GM10248 (cell line): ENCODE measurements around the gene SEZ6L.

Experiments
- CTCF ChIA-PET: fragments of 300-600 bp; sonication (Branson Sonifier 250); formaldehyde crosslinking; extraction: SDS; loops from one replicate; lab custom pipeline; 2021; ENCODE audit warnings: antibody characterized with exemption; lab: Yijun Ruan, JAX
- POLR2A ChIA-PET: fragments of 350-650 bp; sonication (Branson Sonifier 250); formaldehyde crosslinking; extraction: SDS; loops from one replicate; lab custom pipeline; 2020; ENCODE audit warnings: antibody characterized with exemption; lab: Yijun Ruan, JAX
- DNase-seq: peaks from one replicate; pipeline ENCODE4 v3.0.0; 2012; ENCODE audit errors: extremely low spot score
- TF ChIP-seq, protein P1 (sequence below): IDR thresholded peaks from 2 replicates; pipeline ENCODE4 v1.5.1; 2012; ENCODE audit warnings: mild to moderate bottlenecking, low read depth; ENCODE audit errors: extremely low read depth, missing control alignments, control extremely low read depth

The SEZ6L gene

GRCh38 chr22:26205494-26205893 is 36.2 kb downstream of the SEZ6L start:
- TF ChIP-seq, protein P1, sequence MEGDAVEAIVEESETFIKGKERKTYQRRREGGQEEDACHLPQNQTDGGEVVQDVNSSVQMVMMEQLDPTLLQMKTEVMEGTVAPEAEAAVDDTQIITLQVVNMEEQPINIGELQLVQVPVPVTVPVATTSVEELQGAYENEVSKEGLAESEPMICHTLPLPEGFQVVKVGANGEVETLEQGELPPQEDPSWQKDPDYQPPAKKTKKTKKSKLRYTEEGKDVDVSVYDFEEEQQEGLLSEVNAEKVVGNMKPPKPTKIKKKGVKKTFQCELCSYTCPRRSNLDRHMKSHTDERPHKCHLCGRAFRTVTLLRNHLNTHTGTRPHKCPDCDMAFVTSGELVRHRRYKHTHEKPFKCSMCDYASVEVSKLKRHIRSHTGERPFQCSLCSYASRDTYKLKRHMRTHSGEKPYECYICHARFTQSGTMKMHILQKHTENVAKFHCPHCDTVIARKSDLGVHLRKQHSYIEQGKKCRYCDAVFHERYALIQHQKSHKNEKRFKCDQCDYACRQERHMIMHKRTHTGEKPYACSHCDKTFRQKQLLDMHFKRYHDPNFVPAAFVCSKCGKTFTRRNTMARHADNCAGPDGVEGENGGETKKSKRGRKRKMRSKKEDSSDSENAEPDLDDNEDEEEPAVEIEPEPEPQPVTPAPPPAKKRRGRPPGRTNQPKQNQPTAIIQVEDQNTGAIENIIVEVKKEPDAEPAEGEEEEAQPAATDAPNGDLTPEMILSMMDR, result no peak
- DNase-seq, result no peak
- CTCF ChIA-PET, result interaction anchor here (1.9 kb wide), 1 partner anchor 16 kb away, joined by 4 read pairs; no protein-coding TSS in a partner anchor
- POLR2A ChIA-PET, result no interaction called here

GRCh38 chr22:26210334-26210733 is 41.1 kb downstream of the SEZ6L start:
- CTCF ChIA-PET, result no interaction called here
- no peak for DNase-seq
- POLR2A ChIA-PET, result no interaction called here
- TF ChIP-seq, protein P1, result no peak

- TF ChIP-seq, protein P1, result no peak
- CTCF ChIA-PET, result interaction anchor here (0.9 to 1.3 kb wide), 2 partner anchors 11 to 42 kb away, joined by 4 to 6 read pairs; no protein-coding TSS in a partner anchor
- no peak for DNase-seq
- POLR2A ChIA-PET, result no interaction called here
Measured at GRCh38 chr22:26213826-26214225, 44.6 kb downstream of the SEZ6L start.

GRCh38 chr22:26214466-26214865 is 45.2 kb downstream of the SEZ6L start:
- no peak for DNase-seq
- TF ChIP-seq, protein P1, result no peak
- ChIA-PET POLR2A (no interaction called here), CTCF (interaction anchor here (0.9 to 1.3 kb wide), 2 partner anchors 10 to 42 kb away, joined by 4 to 6 read pairs; no protein-coding TSS in a partner anchor)

DNA sequence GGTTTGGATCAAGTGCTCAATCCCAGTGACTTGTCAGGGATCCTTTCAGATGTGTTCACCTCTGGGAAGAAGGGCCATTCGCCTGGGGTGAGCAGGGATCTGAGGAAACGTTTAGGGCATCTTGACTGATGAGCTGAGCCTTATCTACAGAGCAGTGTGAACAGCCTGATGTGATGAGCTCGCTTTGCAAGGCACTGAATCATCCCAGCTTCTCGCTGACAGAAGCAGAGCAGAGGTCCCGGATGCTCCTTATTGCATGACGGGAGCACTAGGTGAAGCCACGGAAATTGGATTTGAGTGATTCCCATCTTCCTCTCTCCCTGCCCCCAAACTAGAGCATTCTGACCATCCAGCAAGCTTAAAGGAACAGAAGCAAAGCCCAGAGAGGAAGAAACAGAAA is 46.5 kb downstream of the SEZ6L start:
- TF ChIP-seq, protein P1, result no peak
- no peak for DNase-seq
- CTCF ChIA-PET, result no interaction called here
- POLR2A ChIA-PET, result no interaction called here

DNA sequence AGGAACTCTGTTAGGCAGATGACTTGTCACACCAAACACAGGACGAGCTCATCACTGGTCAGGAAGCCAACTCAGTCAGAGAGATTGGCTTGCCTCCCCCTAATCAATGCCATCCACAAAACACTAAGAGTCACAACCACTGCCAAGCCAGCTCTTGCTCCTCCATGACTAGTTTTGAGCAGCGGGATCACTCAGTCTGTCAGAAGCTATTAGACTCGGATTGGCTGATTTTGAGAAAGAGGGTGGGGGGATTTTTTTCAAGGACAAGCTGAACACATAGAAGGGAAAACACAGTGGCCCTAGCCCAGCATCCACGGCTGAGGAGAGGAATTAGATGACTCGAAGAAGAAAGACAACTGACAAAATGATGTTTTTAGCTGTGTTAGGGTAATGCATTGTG is 55.9 kb downstream of the SEZ6L start:
- TF ChIP-seq, protein P1, result no peak
- no peak for DNase-seq
- CTCF ChIA-PET, result interaction anchor here (1.1 to 1.6 kb wide), 5 partner anchors 11 to 105 kb away, joined by 3 to 5 read pairs (median 4); no protein-coding TSS in a partner anchor
- POLR2A ChIA-PET, result no interaction called here
